NCI-H146 (cell line): ENCODE measurements around the gene RLF.

ENCODE experiments used
- DNase-seq: peaks from one replicate; lab custom pipeline; 2025; lab: John Stamatoyannopoulos, UW

Gene RLF

DNA sequence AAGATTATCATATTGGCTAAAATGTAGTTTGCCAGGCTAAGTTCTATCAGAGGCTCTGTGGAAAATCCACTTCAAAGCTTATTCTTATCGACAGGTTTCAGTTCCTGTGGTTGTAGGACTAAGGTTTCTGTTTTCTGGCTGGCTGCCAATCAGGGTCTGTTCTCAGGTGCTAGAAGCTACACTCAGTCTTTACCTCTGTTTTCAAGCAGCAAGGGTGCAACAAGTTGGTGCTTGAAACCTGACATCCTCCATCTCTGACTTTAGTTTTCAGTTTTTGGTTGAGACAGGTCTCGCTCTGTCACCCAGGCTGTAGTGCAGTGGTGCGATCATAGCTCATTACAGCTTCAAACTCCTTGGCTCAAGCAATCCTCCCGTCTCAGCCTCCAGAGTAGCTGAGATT, 71.3 kb downstream of the RLF start:
- no peak for DNase-seq

DNA sequence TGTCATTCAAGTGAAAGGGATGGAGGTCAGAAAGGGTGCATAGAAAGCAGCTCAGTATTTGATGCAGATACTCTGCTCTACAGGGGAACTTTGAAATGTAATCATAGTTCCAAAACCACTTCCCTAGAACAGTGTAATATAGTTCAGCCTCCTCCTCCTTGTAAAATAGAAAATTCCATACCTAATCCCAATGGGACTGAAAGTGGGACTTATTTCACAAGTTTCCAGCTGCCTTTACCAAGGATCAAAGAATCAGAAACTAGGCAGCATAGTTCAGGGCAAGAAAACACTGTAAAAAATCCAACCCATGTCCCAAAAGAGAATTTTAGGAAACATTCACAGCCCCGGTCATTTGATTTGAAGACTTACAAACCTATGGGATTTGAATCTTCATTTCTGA, 78.4 kb downstream of the RLF start:
- DNase-seq, result no peak

DNA sequence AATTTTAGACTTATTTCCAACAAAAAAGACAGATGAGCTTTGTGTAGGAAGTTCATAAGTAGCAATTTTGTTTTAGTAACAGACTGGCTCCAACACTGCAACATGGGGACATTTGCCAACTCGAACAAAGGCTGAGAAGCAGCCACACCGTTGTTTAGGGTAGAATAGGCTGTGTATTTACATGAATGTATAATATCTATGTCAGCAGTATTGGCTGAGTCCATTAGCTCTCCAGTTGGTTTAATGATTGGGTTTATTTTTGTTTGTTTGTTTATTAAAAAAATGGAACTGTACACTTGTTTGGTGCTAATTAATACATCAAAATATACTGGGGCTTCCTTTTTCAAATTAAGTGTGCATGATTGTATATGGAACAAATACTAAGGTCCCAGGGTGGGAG, 79.2 kb downstream of the RLF start:
- no peak for DNase-seq

DNA sequence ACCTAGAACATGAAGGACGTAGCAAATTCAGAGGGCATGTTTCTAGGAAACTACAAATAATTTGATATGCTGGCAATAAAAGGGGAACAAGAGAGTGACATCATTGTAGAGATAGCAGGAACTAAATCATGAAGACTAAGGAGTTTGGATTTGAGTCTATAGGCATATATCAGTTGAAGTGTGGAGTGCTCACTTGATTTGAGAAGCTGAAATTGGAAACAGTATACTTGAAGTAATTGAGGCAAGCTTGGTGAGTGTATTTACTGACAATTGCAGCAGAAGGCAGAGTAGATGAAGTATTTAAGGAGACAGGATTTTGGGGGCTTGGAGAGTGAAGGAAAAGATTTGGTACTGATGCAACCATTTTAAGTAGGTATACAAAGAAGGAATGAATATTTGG, 80.2 kb downstream of the RLF start:
- no peak for DNase-seq

DNA sequence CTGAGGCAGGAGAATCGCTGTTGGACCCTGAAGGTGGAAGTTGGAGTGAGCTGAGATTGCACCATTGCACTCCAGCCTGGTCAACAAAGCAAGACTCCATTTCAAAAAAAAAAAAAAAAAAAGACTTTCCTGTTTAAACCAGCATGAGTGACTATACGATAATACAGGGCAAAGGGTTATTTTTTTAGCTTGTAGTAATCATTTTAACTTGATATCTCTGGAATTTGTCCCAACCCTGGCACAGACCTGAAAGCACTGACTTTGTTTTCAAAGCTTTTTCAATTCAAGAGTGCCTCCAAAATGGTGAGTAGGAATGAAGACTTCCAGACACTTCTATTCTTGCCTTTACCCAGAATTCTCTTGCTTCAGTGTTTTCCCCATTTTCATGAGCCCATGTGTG, 82.2 kb downstream of the RLF start:
- DNase-seq, result no peak

DNA sequence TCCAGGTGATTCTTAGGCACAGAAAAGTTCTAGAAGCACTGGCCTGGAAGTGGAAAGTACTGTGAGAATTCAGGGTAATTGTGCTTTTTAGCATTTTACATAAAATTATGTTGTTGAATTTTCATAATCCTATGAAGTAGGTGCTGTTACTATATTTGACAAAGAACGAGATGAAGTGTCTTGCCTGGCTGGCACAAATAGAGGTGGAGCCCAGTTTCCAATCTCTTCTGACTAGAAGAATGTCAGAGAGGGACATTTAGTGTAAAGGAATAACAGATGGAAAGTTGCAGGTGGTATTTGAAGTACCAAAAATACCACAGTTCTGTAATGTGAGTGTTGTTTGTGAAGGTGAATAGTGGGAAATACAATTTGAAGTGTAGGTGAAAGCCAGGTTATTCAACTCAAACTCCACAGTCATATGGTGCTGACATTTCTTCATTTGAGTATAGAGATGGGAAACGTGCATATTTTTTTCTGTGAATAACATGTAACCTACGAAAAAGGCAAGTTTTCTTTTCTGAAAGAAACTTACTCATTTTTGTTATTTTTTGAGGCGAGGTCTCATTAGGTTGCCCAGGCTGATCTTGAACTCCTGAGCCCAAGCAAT, 83.1 kb downstream of the RLF start:
- DNase-seq, result no peak

DNA sequence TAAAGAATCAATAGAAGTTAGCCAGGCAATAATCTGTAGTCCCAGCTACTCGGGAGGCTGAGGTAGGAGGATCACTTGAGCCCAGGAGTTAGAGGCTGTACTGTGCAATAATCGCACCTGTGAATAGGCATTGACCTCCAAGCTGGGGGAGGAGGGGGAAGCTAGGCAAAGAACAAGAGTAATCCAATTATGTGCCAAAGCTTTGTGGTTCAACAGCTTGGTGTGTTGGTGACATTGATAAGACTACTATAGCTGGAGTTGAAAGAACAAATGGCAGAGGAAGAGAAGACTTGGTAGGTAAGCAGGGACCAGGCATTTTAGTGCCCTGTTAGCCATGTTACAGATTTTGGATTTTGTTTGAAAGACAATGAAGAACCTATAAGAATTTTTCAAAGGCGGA, 84.5 kb downstream of the RLF start:
- DNase-seq, result no peak

DNA sequence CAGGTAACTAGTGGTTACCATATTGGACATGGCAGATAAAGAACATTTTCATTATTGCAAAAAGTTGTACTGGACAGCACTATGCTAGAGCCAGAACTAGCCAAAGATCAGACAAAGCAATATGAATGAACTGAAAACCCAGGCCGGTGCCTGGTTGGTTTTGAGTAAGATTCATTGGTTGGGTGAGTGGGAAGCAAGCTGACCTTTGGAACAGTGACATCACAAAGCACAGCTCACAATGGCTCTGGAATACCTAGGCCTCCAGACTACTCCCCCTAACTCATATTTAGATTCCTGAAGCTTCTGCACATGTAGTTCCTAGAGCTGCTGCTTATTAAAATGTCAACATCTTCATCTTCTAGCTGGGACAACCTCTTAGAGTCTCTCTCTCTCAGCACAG, 86.5 kb downstream of the RLF start, which contains the start of gene TMCO2:
Gene TMCO2, plus strand, starts transcription at position 283 of the 400 bp plus-strand sequence. Its CDS starts 57 bp downstream, at position 340.
- no peak for DNase-seq

DNA sequence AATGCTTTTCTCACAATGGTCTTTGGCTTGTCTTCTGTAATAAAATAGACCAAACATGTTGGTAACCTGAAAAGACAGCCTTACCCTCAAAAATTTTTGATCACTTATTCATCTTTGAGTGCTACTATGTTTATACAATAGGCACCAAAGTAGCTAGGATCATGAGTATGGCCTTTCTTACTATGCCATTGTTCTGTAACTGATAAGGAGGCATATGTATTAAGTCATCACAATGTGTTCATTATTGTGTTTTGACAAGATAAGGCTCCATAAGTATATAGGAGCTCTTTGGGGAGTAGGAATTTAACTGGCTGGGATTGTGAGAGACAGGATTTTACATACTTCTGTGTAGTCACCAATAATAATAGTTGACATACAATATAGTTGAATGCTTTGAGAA, 87.2 kb downstream of the RLF start:
- no peak for DNase-seq

DNA sequence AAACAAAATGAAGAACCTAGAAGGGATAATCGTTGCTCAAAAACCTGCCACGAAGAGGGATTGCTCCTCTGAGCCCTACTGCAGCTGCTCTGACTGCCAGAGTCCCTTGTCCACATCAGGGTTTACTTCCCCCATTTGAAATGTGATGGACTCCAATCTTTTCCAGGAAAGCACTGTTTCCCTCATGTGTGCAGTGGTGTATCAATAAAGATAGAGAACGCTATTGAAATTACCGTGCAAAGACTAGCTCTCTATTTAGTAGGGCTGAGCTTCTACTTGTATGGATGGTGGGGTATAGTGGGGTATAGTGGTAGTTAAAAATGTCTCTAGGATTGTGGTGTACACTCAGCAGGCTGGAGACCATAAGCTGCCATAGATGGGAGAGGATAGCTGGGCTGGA, 90.3 kb downstream of the RLF start:
- DNase-seq, result no peak

DNA sequence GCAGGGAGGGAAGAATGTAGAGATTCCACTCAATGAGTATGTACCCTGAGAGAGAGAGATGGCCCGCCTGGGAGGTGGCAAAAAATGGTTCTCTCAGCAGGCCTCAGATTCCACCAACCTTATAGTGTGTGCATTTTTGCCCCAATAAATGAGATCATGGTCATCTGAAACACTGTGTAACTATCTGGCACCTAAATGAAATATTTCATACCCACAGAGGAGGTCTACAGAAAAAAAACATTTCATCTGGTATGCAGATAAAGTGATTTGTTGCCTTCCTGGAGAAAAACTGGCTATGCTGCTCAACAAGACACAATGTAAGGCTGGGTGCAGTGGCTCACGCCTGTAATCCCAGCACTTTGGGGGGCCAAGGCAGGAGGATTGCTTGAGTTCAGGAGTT, 91.4 kb downstream of the RLF start:
- DNase-seq, result no peak

DNA sequence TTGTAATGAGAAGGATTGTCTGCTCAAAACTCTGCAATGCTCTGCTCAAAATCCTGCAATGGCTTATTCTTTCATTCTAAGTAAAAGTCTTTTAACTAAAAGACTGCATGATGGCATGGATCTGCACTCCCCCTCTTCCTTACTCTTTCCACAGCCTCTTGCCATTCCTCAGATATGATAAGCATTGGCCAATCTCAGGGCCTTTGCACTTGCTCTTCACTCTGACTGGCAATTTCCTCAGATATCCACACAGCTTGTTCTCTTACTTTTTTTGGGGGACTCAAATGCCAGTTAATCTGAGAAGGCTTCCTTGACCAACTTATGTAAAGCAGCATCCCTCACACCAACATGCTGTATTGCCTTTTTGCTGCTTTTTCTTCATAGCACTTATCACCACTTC, 94.0 kb downstream of the RLF start:
- no peak for DNase-seq

DNA sequence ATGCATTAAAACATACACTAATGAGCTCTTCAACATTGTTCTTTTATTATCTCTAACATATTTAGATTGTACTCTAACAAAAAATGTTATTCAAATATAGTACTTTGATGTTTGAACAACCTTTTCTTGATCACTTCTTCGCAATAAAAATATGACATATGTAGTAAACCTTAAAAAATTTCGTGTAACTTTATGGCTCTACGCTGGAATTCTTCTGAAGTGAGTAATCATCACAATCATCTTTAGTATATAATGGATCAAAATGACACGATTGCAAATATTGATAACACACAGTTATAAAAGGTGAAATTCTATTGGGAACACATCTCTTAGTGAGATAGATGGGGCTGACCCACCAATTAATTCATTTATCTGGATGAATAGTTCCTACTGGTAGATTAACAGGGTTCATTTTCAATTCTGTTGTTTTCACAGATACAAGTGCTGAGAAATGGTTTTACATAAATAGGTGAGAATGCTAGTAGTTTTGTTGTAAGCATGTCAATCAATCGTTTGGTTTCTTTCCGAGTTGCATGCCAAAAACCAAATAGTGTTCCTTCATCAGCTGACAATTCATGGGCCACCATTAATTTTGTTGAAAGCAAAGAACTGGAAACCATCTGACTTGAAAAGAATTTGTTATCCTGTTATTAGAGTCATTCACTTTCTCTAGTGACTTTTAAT, 95.4 kb downstream of the RLF start:
- no peak for DNase-seq

DNA sequence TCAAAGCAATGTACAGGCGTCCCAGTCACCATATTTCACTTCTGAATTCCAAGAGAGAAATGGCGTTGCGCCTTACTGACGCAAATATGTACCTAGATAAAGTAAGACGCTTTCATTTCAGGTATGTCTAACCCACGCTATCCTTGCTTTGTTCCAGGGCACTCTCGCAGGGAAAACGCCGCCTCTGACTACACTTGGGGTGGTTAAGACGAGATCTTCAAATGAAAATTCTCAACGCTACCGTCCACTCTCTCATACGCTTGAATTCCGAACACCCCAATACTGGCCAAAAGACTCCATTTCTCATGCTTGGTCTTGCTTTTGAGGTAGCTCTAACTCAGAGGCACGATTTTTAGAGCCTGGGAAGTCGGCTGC, 96.1 kb downstream of the RLF start:
- DNase-seq, result peak; percentile 51

DNA sequence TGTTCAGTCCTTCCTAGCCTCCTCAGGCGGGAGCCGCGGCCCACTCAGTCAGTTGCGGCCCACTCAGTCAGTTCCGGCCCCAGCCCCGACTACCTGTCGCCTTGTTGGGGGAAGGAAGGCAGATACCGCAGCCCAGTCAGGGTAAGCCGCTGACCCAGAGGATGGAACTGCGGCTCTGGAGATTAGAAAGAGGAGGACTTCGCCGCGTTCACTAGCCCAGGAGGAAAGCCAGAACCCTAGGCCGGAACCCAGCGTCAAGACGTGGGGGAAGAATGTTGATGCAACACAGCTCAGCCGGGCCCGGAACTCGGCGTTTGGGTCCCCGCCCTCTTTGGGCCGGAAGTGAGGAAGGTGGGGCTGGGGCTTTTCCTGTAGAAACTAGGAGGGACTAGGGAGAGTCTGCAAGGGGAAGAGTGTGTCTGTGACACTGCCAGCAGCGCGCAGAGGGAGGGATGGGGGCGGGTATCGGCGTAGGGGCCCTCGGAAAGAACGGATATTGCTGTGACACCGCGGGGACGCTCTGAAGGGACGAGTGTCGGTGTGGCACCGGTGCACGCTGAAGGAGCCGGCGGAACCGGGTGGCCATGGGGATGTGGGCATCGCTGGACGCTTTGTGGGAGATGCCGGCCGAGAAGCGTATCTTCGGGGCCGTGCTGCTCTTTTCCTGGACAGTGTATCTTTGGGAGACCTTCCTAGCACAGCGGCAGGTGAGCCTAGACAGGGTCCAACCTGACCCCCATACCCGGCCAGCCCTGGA, 96.7 kb downstream of the RLF start, which contains the start of gene ZMPSTE24:
Gene ZMPSTE24, plus strand, starts transcription at position 549 of the 757 bp plus-strand sequence. Its CDS starts 36 bp downstream, at position 585.
- DNase-seq, result peak; percentile 96

DNA sequence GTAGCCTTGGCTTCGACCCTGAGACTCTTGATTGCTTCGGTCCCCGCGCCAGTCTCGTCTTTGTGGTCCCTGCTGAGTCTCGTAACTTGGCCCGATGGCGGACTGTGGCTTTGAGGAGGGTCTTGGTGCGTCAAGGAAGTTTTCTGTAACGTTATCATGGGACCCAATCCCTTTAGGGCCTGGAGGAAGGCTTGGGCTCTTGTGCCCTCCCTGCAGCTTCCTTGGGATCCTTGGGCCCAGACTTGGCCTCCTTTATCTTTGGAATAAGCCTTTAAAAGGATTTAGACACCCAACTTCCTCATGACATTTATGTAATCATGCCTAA, 97.2 kb downstream of the RLF start:
- DNase-seq, result no peak

DNA sequence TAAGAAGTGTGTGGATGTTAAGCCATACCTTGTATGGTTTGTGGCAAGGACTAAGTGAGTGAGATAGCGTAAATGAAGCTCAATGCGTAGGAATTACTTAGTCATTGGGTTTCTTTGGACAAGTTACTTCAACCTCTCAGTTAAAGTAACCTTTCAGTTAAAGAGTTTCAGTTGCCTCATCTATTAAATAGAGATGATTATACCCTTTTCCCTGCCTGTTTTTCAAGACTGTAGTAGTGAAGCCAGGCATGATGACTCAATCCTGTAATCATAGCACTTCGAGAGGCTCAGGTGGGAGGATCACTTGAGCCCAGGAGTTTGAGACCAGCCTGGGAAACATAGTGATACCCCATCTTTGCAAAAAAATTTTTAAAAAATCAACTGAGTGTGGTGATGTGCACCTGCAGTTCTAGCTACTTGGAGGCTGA, 103.2 kb downstream of the RLF start:
- no peak for DNase-seq

DNA sequence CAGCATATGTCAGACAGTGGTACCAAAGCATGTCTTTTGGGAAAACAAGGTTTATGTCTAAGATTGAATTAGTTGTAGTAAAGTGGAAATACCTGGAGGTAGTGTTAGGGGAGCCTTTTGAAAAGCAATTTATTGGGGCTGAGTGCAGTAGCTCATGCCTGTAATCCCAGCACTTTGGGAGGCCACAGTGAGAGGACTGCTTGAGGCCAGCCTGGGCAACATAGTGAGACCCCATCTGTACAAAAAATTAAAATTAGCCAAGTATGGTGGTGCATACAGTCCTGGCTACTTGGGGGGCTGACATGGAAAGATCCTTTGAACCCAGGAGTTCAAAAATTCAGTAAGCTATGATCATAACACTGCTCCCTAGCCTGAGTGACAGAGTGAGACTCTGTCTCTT, 104.1 kb downstream of the RLF start:
- no peak for DNase-seq

DNA sequence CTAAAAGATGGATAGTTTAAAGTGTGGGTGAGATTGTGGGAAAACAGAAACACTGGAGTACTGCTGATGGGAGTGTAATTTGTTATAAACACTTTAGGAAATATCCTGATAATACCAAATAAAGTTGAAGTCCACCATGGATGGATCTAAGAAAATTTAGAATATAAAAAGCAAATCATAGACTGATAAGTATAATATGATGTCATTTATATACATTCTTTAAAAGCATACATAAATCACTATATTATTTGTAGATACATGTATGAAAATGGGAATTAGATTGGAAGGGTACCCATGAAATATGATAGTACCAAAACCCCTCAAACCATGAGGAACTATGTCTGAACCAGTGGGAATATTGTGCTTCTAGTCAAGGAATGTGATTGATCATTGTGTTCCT, 104.7 kb downstream of the RLF start:
- no peak for DNase-seq

DNA sequence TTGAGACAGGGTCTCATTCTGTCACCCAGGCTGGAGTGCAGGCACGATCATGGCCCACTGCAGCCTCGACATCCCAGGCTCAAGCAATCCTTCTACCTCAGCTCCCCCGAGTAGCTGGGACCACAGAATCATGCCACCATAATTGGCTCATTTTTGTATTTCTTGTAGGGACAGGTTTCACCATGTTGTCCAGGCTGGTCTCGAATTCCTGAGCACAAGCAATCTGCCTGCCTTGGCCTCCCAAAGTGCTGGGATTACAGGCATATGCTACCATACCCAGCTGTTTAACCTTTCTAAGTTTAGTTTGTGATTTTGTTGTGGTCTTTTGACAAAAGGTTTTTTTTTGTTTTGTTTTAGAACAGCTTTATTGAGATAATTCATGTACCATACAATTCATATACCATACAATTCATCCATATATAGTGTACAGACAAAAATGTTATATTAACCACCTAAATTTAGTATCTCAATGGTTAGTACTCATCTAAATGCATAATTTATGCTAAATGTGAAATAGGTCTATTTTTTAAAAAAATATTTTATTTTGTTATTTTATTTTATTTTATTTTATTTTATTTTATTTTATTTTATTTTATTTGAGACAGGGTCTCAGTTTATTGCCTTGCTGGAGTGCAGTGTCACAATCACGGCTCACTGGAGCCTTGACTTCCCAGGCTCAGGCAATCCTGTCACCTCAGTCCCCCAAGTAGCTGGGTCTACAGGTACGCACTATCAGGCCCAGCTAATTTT, 105.8 kb downstream of the RLF start:
- no peak for DNase-seq

DNA sequence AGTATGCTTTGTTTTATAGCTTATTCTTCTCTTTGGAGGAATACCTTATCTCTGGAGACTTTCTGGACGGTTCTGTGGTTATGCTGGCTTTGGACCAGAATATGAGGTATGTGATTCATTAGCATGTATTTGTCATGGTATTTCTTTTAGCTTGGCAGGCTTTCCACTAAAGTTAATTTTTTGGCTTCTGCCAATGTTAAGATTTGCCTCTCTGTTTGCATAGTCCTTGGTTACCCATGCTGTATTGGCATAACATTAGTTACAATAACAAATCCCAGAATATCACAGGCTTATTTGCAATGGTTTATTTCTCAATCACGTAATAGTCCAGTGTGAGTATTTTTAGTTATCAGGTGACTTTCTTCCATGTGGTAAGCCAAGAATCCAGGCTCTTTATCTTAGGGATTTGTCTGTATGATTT, 106.6 kb downstream of the RLF start:
- no peak for DNase-seq

DNA sequence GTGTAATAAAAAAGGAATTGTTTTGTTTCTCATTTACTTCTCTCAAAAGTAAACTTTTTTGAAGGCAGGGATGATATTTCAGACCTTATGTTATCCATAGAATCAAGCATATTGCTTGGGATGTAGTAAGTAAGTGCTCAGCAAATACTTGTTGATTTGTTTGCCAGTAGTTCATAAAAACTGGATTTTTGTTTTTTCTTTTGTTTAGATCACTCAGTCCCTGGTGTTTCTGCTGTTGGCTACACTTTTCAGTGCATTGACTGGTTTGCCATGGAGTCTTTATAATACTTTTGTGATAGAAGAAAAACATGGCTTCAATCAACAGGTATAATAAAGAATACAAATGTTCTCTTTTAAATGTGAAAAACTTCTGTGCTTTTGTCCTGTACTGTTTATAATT, 107.0 kb downstream of the RLF start:
- DNase-seq, result no peak
